GM12864 (cell line): Measurements from ENCODE around the gene STMND1.

Source experiments
- DNase-seq: peaks from one replicate; pipeline ENCODE4 v3.0.0-alpha.2; 2011; ENCODE audit warnings: low read depth
- H3K4me3 ChIP-seq: 2 replicates; pipeline ENCODE4 v1.5.1; 2011; ENCODE audit warnings: mild to moderate bottlenecking, low read depth, low read length, control low read depth
- TF ChIP-seq, protein P1 (sequence below): IDR thresholded peaks from 2 replicates; pipeline ENCODE4 v1.5.1; 2011; ENCODE audit warnings: low read depth, mild to moderate bottlenecking, moderate library complexity, low read length, control low read depth, inconsistent platforms; ENCODE audit errors: missing control alignments

STMND1 gene

DNA sequence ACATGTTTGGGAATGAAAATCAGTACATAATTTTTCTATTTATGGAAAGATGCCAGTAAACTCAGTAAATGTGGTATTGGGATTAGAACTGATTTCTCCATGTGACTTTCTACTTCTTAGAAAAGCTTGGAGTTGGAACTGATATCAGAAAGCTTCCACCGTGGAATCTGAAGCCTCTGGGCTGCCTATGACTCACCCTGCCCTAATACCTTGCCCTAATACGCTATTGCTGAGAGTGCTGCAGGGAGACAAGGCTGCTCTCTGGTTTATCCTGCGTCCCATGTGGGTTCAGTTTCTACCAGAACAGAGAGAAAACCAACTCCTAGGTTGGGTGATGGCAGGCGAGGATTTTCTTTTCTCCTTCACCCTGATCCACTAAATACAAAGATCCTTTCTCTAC lies 3.3 kb upstream of the STMND1 start:
- no peak for DNase-seq
- H3K4me3 ChIP-seq: no peak overlapping the region
- TF ChIP-seq, protein P1, sequence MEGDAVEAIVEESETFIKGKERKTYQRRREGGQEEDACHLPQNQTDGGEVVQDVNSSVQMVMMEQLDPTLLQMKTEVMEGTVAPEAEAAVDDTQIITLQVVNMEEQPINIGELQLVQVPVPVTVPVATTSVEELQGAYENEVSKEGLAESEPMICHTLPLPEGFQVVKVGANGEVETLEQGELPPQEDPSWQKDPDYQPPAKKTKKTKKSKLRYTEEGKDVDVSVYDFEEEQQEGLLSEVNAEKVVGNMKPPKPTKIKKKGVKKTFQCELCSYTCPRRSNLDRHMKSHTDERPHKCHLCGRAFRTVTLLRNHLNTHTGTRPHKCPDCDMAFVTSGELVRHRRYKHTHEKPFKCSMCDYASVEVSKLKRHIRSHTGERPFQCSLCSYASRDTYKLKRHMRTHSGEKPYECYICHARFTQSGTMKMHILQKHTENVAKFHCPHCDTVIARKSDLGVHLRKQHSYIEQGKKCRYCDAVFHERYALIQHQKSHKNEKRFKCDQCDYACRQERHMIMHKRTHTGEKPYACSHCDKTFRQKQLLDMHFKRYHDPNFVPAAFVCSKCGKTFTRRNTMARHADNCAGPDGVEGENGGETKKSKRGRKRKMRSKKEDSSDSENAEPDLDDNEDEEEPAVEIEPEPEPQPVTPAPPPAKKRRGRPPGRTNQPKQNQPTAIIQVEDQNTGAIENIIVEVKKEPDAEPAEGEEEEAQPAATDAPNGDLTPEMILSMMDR: no peak

DNA sequence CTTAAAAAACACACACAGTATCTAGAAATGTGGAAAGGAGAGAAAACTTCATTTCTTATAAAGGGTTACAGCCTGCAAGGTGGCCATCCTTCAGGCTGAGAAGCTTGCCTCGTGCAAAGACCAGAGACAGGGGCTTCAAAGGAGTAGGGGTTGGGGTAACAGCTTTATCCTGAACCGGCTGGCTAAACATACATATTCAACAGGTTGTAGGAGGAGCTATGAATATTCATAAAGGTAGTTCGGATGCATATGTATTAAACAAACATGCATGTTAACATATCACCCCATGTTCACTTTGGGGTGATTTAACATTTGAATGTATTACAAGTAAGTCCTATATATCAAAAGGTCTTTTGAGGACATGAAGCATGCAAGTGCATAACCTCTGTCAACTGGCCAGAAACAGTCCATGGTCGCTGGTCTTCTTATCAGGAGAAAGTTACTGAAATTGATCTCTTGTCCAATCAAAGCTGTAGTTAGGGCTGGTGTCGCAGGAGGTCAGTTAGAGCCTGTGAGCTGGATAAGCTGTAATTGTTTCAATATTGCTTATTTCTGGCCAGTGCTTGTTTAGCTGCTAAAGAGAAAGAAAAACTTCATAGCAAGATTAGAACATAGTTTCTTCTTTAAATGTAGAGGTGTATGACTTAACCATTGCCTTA lies 2.3 kb upstream of the STMND1 start:
- DNase-seq: no peak
- TF ChIP-seq, protein P1: no peak
- no peak overlapping the region for H3K4me3 ChIP-seq

DNA sequence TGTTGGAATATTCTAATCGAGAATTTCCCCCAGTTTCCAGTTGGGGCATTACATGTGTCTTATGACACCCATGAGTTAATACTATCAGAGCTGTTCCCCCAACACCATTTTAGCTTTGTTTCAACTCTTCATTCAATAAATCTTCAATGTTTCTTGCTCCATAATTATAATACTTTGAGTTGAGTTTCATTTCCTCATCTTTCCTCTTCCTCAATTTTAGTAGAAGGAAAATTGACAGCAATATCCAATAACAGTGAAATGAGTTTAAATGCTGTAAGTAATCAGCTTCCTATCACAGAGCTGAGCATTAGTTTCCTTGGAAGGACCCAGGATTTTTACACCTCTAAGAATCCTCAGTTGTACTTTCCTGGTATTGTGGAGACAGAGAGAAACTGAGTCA lies 1.0 kb upstream of the STMND1 start:
- DNase-seq: no peak
- TF ChIP-seq, protein P1: no peak

DNA sequence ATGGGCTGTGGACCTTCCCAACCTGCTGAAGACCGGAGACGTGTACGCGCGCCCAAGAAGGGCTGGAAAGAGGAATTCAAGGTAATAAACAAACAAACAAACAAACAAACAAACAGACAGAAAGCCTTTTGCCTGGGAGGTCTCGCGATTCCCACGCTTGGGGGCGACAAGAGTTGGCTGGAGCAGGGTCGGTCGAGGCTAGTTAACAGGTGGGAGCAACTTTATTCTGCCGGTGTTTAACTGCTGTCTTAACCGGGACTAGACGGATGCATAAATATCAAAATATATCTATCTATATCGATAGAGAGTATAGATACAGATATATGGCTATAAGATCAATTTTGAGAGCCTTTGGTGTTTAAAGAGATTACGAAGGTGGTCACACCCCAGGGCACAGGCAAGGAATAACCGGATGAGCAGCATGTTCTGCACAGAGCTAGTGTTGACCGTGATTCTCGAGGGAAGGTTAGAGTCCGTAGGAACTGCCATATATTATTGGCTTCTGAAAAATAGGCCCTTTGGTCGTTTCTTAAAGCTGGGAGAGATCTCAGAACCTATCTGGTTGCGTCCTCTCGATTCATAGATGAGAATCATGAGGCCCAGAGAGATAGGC lies 514 bp downstream of the STMND1 start:
- TF ChIP-seq, protein P1: no peak

More for the DNA sequence above, 1.0 kb upstream of the STMND1 start:
- H3K4me3 ChIP-seq: no peak overlapping the region

DNA sequence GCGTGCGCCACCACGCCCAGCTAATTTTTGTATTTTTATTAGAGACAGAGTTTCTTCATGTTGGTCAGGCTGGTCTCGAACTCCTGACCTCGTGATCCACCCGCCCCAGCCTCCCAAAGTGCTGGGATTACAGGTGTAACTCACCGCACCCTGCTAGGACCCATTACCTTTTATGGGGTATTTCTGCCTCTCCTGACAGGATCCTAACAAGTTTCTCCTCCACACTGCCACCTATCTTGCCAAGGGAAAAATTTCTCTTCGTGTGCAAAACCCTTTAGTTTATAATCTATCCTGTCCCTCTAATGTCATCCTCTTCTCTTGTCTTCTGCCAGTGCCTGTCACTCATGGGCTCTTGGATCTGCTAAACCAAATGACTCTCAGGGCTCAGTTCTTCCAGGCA lies 1.9 kb downstream of the STMND1 start:
- no peak for DNase-seq
- TF ChIP-seq, protein P1: no peak
- no peak overlapping the region for H3K4me3 ChIP-seq

More for the DNA sequence above, 514 bp downstream of the STMND1 start:
- no peak for DNase-seq
- no peak overlapping the region for H3K4me3 ChIP-seq

DNA sequence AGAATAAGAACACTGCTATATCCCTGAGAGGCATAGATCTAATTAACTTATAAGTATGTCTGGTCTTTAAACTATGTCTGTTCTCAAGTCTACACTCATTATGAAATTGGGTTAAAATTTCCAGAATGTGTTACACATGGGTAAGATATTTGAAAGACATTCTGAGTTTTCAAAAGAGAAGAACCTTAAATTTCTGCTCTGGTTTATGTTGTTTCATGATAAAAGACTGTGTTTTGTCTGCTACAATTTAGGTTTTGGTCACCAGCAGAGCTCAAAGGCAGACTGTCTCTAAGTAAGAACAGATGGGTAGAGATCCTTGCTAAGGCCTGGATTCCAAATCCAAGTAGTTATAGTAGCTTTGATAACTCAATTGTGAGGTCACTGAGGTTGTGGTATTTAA lies 6.0 kb downstream of the STMND1 start:
- TF ChIP-seq, protein P1: no peak
- DNase-seq: no peak
- H3K4me3 ChIP-seq: no peak overlapping the region
